Ammon's horn (tissue), 1 donor: ENCODE results near the gene CRIM1.
"Not testable (repeated sequence)": the region's sequence is repeated elsewhere in the genome, so short reads cannot be mapped to it uniquely, and the experiment has no call there.

Source experiments
- DNase-seq: peaks from one replicate; pipeline ENCODE4 v3.0.0-alpha.2; 2016; ENCODE audit warnings: low spot score

Gene CRIM1

DNA sequence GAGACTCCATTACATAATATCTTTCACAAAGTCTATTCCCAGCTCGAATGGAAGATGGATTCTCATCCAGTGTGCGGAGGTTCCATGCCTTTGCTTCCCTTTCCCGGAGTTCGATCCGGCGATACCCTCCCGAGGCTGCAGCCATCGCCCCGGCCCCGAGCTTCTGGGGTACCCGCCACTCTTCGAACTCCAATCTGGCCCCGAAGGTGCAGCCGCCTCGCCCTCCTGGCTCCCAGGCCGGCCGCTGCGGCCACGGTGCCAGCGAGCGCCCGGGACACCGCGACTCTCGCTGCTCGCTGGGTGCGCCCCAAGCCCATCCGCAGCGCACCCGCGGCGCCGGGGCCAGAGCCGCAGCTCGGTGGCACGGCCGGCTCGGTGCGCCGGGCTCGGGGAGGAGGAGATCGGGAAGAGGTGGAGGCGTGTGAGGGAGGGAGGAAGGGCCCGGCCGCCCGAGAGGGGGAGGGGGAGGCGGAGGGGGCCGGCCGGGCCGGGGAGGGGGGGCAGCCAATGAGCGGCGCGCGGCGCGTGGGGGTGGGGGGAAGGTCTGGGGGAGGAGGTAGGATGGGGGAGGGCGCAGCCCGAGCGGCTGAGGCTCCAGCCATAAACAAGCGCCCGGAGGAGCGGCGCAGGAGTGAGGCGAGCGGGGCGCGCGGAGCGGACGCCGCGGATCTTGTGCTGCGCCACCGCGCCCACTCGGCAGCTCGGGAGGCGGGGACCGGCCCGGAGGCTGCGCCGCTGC is at the start of gene CRIM1:
TSS of gene CRIM1 (plus strand) at position 628 of the 739 bp plus-strand sequence. CDS start 515 bp downstream, outside the sequence.
- peak; percentile 88 for DNase-seq

DNA sequence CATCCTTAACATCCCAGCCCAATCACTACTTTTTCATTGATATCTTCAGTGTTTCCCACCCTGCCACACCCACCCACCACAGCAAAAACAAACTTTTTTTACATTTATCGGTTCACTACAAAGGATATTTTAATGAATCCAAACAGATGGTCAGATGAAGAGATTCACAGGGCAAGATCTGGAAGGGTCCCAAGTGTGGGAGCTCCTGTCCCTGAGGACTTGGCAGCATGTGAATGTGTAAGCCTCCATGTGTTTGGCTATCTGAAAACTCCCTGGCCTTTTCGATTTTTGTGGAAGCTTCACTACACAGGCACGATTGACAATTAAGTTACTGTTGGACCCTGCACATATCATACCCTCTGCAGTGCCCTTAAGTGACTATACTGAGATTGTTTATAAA is 48.1 kb upstream of the CRIM1 start:
- DNase-seq, result no peak

DNA sequence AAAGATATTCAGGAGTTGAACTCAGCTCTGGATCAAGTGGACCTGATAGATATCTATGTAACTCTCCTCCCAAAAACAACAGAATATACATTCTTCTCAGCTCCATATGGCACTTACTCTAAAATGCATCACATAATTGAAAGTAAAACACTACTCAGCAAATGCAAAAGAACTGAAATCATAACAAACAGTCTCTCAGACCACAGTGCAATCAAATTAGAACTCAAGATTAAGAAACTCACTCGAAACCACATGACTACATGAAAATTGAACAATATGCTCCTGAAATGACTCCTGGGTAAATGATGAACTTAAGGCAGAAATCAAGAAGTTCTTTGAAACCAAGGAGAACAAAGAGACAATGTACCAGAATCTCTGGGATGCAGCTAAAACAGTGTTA is 45.1 kb upstream of the CRIM1 start:
- DNase-seq, result not testable (repeated sequence)

- DNase-seq, result no peak
Observed at GRCh38 chr2:36318547-36318946, 37.0 kb upstream of the CRIM1 start.

- peak; percentile 77 for DNase-seq
Observed at GRCh38 chr2:36322108-36322507, 33.5 kb upstream of the CRIM1 start.

- DNase-seq, result no peak
Observed at GRCh38 chr2:36326286-36326685, 29.3 kb upstream of the CRIM1 start.

- no peak for DNase-seq
Observed at GRCh38 chr2:36329251-36329650, 26.3 kb upstream of the CRIM1 start.

DNA sequence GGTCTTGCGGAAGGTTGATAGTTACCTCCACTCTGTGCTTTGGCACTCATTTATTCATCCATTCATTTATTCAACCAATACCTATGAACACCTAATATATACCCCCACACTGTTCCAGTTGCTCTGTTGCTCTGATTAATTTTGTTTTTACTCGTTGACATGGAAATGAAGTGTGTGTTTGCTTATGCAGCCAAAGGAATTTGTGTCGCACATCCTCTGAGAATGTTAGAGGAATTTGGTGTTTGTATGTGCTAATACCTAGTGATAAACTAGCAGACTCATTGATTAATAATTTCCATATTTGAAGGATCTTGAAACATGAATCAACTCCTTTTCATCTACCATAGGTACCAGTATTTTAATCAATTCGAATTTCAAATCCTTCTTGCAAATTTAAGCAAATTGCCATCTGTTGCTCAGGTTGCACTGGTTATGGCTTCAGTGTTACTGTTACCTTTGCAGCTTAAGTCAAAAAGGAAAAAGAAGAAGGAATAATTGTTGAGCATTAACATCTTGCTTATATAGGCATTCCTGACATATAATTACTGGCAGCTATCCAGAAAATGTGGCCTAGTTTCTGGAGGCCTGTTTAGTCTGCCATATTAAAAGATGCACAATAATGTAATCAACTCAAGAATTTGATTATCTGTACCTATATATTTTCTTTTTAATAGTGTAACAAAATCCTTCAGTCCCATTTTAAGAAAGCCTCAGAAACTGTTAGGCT is 25.7 kb upstream of the CRIM1 start:
- no peak for DNase-seq

GRCh38 chr2:36330473-36331395 is 24.8 kb upstream of the CRIM1 start:
- no peak for DNase-seq

DNA sequence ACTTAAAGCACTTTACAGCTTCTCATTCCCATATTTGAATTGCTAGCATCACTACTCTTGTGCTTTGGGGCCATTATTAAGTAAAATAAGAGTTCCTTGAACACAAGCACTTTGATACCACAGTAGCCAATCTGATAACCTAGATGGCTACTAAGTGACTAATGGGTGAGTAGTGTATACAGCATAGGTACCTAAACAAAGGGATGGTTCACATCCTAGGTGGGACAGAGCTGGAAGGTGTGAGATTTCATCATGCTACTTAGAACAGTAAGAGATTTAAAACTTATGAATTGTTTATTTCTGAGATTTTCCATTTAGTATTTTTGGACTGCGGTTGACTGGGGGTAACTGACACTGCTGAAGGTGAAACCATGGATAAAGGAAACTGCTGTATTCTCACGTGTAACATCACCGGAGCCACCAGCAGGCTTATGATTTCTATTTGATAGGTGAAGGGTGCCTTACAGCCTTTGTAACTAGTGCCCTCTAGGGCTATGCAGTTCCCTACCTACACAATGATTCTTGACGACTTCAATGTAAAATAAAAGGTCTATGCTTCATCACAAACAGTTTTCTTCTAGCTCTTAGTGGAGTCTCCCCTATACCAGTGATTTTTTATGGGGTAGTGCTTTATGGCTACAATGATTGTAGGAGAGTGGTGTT is 22.1 kb upstream of the CRIM1 start:
- DNase-seq, result no peak

GRCh38 chr2:36335597-36335996 is 20.0 kb upstream of the CRIM1 start:
- no peak for DNase-seq

DNA sequence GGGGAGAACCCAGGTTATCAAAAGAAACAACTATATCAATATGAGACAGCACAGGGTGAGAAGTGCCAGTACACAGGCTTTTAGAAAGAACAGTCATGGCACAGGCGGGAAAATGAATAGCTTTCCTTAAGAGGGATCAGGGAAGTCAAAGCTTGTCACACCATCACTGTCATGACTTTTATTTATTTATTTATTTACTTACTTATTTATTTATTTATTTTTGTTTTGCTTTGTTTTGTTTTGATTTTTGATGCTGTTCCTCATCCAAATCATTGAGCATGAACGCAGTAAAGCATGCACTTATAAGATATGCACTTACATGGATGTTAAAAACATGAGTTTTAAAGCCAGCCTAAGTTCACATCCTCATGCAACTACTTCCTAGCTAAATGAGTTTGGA is 19.3 kb upstream of the CRIM1 start:
- DNase-seq, result no peak

GRCh38 chr2:36337354-36337753 is 18.2 kb upstream of the CRIM1 start:
- no peak for DNase-seq

- no peak for DNase-seq
Observed at GRCh38 chr2:36338124-36338826, 17.3 kb upstream of the CRIM1 start.

GRCh38 chr2:36338827-36339145 is 16.8 kb upstream of the CRIM1 start:
- no peak for DNase-seq

DNA sequence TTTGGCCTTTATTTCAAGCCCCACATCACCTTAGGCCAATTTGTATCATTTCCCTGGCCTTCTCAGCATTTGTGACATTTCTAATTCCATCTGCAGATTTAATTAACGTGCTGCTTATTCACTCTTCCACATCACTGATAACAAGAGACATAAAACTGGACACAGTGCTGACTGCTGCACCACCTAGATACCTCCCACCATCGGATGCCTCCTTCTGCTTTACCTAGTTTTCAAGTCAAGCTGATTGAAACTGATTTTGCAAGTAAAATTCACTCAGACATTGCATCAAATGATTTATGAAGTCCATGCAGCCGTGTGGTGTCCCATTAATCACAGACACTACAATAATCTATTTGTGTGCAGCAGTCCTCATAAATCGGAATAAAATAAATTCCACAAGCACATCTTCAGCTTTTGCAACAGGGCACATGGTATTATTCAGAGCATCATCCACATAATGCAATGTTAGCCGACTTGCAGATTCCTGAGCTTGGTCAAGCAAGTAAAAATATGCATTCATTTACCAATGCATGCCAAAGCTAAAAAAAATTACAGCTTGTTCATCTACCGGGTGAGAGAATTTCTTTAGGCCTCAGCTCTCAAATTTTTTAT is 15.9 kb upstream of the CRIM1 start:
- no peak for DNase-seq

DNA sequence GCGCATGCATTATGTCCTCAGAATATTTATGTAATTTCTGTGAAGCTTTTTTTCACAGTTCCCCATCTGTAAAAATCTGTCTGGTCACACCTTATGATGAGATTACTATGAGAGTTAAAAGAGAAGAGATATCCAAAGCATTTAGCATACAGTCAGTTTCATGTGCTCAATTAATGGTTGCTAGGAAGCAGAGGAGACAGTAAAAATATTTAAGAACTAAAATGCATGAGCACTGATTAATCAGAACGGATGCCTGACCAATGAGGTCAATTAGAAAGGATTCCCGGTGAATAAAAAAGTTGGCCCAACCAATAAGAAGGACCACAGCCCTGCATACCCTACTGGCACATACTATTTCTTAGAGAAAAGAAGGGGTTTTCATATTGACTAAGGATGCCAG is 12.0 kb upstream of the CRIM1 start:
- DNase-seq, result no peak

GRCh38 chr2:36348721-36349120 is 6.9 kb upstream of the CRIM1 start:
- DNase-seq, result no peak

- no peak for DNase-seq
Observed at GRCh38 chr2:36351291-36351690, 4.3 kb upstream of the CRIM1 start.

DNA sequence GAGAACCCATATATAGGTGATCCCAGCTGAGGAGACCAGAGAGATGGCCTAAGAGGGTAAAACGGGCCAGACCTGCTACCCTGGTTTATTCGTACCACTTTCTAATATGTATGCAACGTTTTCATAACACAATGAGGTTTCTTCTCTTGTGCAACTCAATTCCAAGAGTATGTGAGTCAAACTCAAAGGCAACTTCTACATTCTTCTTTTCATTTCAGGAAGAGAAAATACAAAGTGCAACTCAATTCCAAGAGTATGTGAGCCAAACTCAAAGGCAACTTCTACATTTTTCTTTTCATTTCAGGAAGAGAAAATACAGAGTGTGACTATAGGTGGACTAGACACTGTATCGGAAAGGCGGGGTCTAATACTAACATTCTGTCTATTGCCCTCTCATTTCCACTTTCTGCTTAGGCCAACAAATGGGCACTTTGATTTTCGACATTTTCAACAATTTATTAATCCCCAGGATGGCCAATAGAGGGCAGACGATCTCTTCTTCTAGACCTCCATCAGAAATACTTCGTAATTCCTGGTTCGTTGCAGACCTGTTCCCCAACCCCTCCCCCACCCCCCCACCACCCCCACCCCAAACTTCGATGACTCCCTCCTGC is 3.7 kb upstream of the CRIM1 start:
- DNase-seq, result peak; percentile 77

DNA sequence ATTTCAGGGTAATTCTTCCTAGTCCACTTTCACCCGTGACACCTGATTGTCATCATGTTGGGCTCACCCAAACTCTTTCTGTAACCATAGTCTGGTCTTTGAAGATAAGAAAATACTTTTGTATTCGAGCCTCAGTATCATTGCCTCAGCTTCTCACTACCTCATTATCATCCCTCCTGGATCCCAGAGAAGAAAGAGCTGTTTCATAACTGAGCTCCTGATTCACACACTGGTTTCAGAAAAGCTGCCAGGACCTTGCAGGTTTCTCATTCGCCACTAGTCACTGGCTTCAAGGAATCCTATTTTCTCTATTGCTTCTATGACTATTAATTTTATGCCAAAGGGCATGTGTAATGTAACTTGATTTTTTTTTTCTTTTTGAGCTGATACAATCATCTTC is 2.9 kb upstream of the CRIM1 start:
- no peak for DNase-seq
